Right atrium auricular region (tissue), 2 donors: ENCODE measurements around the gene BRINP1. TPM values are rescaled to one million over a fixed set of nuclear protein-coding genes. Genes with fewer than 3 reads are reported as not detected.

Experiments used
- DNase-seq: peaks from one replicate; pipeline ENCODE4 v3.0.0-alpha.2; 2019; ENCODE audit warnings: low spot score
- H3K27ac ChIP-seq, 2 donors: fragments of 200-600 bp; sonication (generic); 1 replicate in 1 of 2; 2 replicates in 1 of 2; pipeline ENCODE4 v1.5.1; 2016 to 2019
- H3K27me3 ChIP-seq, 2 donors: fragments of 200-600 bp; sonication (generic); one replicate each; pipeline versions ENCODE4 v1.5.1 to v1.6.0; 2017 to 2019
- H3K36me3 ChIP-seq: fragments of 200-600 bp; sonication (generic); one replicate; pipeline ENCODE4 v1.5.1; 2016
- H3K4me1 ChIP-seq, 2 donors: fragments of 200-600 bp; sonication (generic); one replicate each; pipeline versions ENCODE4 v1.5.1 to v1.6.0; 2017 to 2019
- H3K4me3 ChIP-seq, 2 donors: fragments of 200-600 bp; sonication (generic); 1 replicate in 1 of 2; 2 replicates in 1 of 2; pipeline ENCODE4 v1.5.1; 2017 to 2019; ENCODE audit warnings: mild to moderate bottlenecking in 1 of 2, moderate library complexity in 1 of 2
- H3K9me3 ChIP-seq, 2 donors: fragments of 200-600 bp; sonication (generic); one replicate each; pipeline ENCODE4 v1.5.1; 2019
- total RNA-seq, 2 donors: library from RNA; depleted of rRNA; stranded (reverse); fragments of >200 nt; gene quantifications; one replicate each; pipeline ENCODE4 v1.1.0, GENCODE V29; 2016
- TF ChIP-seq, protein P1 (sequence below), 2 donors: fragments of 200-600 bp; sonication (generic); IDR thresholded peaks; one replicate each; pipeline ENCODE4 v1.5.1; 2019; ENCODE audit warnings: antibody characterized with exemption in 2 of 2

BRINP1 gene
- total RNA-seq, 2 donors from 2014 or later, result 0.78 to 2.0 TPM

DNA sequence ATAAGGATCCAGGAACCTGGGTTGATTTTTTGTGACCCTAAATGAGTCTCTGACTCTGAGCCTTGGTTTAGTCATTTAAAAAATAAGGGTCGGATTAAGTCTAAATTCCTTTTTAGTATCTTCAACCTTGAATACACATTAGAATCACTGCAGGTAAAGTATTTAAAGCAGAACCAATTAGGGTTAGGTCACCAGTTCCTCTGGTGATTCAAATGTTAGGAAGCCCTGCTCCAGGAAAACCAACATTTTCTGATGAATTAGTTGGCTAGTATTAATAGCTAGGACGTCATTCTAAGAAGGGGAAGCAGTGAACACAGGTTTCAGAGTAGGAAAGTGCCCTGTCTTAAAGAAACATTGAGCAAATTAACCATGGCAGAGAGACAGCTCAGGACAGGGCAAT, 31.4 kb upstream of the BRINP1 start:
- TF ChIP-seq, protein P1, sequence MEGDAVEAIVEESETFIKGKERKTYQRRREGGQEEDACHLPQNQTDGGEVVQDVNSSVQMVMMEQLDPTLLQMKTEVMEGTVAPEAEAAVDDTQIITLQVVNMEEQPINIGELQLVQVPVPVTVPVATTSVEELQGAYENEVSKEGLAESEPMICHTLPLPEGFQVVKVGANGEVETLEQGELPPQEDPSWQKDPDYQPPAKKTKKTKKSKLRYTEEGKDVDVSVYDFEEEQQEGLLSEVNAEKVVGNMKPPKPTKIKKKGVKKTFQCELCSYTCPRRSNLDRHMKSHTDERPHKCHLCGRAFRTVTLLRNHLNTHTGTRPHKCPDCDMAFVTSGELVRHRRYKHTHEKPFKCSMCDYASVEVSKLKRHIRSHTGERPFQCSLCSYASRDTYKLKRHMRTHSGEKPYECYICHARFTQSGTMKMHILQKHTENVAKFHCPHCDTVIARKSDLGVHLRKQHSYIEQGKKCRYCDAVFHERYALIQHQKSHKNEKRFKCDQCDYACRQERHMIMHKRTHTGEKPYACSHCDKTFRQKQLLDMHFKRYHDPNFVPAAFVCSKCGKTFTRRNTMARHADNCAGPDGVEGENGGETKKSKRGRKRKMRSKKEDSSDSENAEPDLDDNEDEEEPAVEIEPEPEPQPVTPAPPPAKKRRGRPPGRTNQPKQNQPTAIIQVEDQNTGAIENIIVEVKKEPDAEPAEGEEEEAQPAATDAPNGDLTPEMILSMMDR (IDR thresholded peaks at IDR 0.05), result no peak
- DNase-seq, result no peak
- Histone ChIP-seq H3K27ac (no peak overlapping the region), H3K4me1 (no peaks in the 10 kb centered on the region), H3K9me3 (no peaks in the 10 kb centered on the region), H3K4me3 (no peak overlapping the region), H3K27me3 (no peaks in the 10 kb centered on the region), H3K36me3 (no peaks in the 10 kb centered on the region)

GRCh38 chr9:119398350-119398749, 29.1 kb upstream of the BRINP1 start:
- no peak overlapping the region for H3K27ac ChIP-seq
- H3K4me1 ChIP-seq, result no peaks in the 10 kb centered on the region
- no peak for DNase-seq
- H3K36me3 ChIP-seq, result no peaks in the 10 kb centered on the region
- TF ChIP-seq, protein P1 (IDR thresholded peaks at IDR 0.05), result no peak
- no peak overlapping the region for H3K4me3 ChIP-seq
- H3K27me3 ChIP-seq, result no peaks in the 10 kb centered on the region
- H3K9me3 ChIP-seq, result no peaks in the 10 kb centered on the region

GRCh38 chr9:119391878-119392277, 22.6 kb upstream of the BRINP1 start:
- no peaks in the 10 kb centered on the region for H3K36me3 ChIP-seq
- H3K27me3 ChIP-seq, result no peaks in the 10 kb centered on the region
- TF ChIP-seq, protein P1 (IDR thresholded peaks at IDR 0.05), result no peak
- DNase-seq, result no peak
- peaks cover 0 to 5% of the 10 kb centered on the region in 2 donors for H3K9me3 ChIP-seq
- no peak overlapping the region for H3K4me3 ChIP-seq
- no peak overlapping the region for H3K27ac ChIP-seq
- H3K4me1 ChIP-seq, result no peaks in the 10 kb centered on the region

GRCh38 chr9:119375892-119376291, 6.7 kb upstream of the BRINP1 start:
- Histone ChIP-seq H3K4me1 (no peaks in the 10 kb centered on the region), H3K4me3 (no peak overlapping the region), H3K27ac (no peak overlapping the region), H3K36me3 (no peaks in the 10 kb centered on the region), H3K27me3 (no peaks in the 10 kb centered on the region), H3K9me3 (no peaks in the 10 kb centered on the region)
- DNase-seq, result no peak
- TF ChIP-seq, protein P1 (IDR thresholded peaks at IDR 0.05), result no peak

GRCh38 chr9:119372951-119373350, 3.7 kb upstream of the BRINP1 start:
- DNase-seq, result no peak
- Histone ChIP-seq H3K4me1 (peaks cover 0 to 15% of the 10 kb centered on the region in 2 donors), H3K27ac (no peak overlapping the region), H3K36me3 (no peaks in the 10 kb centered on the region), H3K27me3 (peaks cover 0 to 3% of the 10 kb centered on the region in 2 donors), H3K9me3 (no peaks in the 10 kb centered on the region), H3K4me3 (no peak overlapping the region)
- TF ChIP-seq, protein P1 (IDR thresholded peaks at IDR 0.05), result no peak

- H3K9me3 ChIP-seq, result no peaks in the 10 kb centered on the region
- no peaks in the 10 kb centered on the region for H3K36me3 ChIP-seq
- H3K4me3 ChIP-seq, result no peak overlapping the region
- no peak overlapping the region for H3K27ac ChIP-seq
- peaks cover 0 to 9% of the 10 kb centered on the region in 2 donors for H3K27me3 ChIP-seq
- H3K4me1 ChIP-seq, result peaks cover 0 to 15% of the 10 kb centered on the region in 2 donors
- DNase-seq, result no peak
- TF ChIP-seq, protein P1 (IDR thresholded peaks at IDR 0.05), result no peak
Measured at GRCh38 chr9:119370816-119371215, 1.6 kb upstream of the BRINP1 start.
